NCI-H345 (cell line): Measurements from ENCODE around the gene CBX5.
A peak's percentile ranks its signal among the peaks of the same experiment; 100 is the strongest.
"Not testable (repeated sequence)": the region's sequence is repeated elsewhere in the genome, so short reads cannot be mapped to it uniquely, and the experiment has no call there.

Experiments
- DNase-seq: peaks from one replicate; lab custom pipeline; 2025; lab: John Stamatoyannopoulos, UW

The CBX5 gene

DNA sequence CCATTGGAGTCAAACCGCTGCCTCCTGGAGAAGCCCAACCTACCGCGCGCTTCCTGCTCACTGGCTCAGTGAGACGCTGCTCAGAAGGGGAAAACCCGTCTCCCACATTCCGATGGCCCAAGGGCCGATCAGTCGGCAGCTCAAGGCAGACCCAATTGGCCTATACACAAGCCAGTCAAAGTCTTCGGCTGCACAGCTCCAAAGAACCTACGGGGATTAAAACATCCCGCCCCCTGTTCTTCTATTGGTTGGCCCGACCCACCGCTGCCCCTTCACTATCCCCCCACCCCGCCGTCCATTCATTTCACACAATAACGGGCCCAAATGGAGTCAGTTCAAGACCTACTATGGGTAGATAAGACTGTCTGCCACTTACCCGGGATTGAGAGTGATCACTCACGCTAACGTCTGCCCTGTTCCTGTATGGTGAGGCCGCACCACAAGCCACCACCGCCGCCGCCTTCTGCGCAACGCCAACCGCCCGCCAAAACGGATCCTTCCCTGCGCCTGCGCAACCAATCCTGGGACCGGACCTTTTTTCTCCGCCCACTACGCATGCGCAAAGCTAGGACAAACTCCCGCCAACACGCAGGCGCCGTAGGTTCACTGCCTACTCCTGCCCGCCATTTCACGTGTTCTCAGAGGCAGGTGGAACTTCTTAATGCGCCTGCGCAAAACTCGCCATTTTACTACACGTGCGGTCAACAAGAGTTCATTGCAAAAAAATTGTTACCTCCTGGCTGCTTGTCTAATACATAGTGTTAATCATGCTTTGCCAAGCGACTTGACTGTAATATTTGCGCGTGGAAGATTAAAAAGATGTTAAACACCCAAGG is at the start of gene CBX5:
Gene CBX5 (minus strand): TSS at position 491 of the 836 bp plus-strand sequence. CDS start 22,472 bp downstream, outside the sequence.
- peak; percentile 99 for DNase-seq

DNA sequence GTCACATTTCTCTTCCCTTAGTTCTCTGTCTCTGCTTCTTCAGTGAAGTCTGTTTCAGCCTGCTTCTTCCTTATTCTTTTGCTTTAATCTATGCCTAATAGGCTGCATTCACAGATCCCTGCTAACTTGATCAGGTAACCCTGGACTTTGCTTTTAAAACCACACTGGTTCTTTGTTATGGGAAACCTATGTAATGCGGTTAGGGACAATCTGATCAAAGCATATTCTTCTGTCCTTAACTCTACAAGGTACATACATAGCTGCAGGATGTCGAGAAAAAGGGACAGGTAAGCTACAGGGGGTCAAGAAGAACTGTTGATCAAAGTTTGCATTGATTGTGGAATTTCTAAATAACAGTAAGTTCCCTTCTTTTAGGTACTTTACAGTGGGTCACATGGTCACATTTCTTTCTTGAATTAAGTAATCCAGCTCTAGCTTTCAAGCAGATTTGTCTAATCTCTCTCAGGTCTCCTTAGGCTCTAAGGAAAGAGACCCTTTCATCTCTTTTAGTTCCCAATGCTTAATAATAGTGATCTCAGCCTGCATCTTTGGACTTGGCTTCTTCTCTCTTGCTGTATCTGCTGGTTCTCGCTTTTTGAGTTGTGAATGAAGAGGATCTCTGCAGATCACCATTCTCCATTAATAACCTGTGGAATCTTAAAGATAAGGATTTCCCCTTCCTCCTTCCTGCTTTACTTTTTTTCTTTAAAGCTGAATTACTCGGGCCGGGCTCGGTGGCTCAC is 48.8 kb upstream of the CBX5 start:
- no peak for DNase-seq

GRCh38 chr12:54325442-54326109 is 45.7 kb upstream of the CBX5 start:
- not testable (repeated sequence) for DNase-seq

DNA sequence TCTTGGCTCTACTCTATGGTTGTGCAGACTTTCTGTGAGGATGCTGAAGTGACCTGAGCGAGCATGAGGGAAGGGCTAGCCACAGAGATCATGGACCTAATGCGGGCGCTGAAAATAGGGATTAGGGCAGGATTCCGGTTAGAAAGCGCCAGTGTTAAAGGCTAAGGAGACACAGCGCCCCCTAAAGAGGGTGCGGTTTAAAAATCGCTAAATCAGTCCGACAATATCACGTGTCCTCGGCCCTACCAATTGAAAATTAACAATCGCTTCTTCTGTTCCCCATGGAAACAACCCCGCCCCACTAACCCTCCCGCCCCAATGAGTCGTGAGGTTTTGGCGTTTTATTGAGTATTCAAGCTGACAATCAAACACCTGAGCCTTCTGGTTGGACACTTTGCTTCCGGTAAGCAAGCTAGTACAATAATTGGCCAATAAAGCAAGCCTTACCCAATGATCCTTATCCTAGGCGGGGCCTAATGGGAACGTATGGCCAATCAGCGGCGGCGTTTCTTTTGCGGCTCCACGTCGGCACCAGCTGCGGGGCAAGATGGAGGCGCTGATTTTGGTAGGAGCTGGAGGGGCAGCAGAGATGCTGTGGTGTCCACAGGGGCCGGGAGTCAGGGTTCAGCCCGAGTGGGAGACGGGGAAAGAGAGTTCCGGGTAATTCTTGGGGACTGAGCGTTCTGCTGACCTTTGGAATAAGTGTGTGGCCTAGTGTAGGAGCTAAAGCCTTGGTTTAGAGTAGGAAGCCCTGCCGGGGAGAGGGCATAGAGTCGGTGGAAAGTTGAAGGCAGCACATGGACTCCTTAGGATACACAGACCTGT is 44.9 kb upstream of the CBX5 start, which contains the start of gene COPZ1:
Gene COPZ1 (plus strand): TSS at position 515 of the 825 bp plus-strand sequence. CDS start 33 bp downstream, at position 548.
- DNase-seq: peak; percentile 99

DNA sequence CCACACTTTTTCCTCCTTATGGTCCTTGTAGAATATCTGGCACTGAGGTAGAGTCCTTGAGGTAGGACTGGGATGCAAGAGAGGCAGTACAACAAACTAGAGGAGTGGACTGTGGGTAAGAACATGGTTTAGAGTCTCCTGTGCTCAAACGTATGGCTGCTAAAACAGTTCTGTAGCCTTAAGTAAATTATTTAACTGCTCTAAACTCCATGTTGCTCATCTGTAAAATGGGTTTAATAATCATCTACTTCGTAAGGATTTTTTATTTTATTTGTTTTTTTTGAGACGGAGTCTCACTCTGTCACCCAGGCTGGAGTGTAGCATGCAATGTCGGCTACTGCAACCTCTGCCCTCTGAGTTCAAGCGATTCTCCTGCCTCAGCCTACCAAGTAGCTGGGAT is 41.4 kb upstream of the CBX5 start:
- no peak for DNase-seq

DNA sequence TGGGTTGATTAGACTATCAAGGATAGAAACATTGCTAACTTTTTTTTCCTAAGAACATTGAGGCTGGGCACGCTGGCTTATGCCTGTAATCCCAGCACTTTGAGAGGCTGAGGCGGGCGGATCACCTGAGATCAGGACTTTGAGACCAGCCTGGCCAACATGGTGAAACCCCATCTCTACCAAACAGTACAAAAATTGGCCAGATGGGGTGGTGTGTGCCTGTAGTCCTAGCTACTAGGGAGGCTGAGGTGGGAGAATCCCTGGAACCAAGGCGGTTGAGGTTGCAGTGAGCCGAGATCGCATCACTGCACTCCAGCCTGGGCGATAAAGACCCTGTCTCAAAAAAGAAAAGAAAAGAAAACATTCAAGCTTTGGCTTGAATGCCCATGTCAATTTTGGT is 32.4 kb upstream of the CBX5 start:
- not testable (repeated sequence) for DNase-seq

DNA sequence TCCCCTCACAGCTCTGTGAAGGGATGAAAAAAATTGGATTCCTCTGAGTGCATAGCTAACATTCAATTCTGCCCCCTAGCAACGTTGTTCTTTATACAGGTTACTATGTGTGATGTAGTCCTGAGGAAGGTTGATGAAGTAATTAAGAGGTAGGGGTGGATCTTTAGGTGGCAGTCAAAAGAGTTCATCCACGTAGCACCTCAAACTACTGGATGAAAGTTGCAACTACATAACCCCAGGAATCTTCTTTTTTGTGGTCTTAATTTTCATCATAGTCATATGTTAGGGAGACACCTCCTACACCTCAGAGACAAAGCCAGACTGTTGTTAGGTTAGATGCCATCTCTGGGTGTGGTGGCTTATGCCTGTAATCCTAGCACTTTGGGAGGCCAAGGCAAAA is 31.1 kb upstream of the CBX5 start:
- no peak for DNase-seq

- DNase-seq: peak; percentile 12
These were observed 27.2 kb upstream of the CBX5 start for GRCh38 chr12:54306925-54307741.

DNA sequence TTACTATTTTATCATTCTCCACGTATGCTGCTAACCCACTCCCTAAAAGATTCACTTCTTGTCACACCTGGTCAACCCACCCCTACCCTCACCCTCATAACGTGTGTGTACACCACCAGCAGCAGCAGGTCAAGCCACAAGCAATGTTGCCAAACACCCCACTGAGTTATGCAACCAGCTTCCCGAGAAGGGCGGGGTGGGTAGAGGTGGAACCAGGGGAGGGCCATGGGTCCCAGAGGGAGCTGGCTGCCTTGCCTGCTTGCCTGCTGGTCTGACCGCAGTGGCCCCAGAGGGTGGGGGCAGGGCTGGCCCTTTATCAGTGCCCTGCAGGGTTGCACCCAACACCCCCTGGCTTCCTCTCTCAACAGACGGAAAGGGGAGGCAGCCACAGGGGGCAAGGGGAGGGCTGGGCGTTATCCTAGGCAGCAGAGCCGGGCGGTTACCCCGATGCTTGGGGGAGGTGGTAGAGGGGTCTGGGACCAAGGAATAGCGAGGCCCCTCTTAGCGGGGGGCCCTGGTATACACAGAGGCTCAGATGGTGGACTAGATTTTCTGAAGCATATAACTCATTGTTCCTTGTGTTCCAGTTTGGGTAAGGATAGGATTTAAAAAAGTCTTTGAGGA is 24.4 kb upstream of the CBX5 start:
- no peak for DNase-seq

- no peak for DNase-seq
These were observed 23.7 kb upstream of the CBX5 start for GRCh38 chr12:54303640-54304039.

GRCh38 chr12:54301428-54302048 is 21.6 kb upstream of the CBX5 start:
- DNase-seq: no peak

DNA sequence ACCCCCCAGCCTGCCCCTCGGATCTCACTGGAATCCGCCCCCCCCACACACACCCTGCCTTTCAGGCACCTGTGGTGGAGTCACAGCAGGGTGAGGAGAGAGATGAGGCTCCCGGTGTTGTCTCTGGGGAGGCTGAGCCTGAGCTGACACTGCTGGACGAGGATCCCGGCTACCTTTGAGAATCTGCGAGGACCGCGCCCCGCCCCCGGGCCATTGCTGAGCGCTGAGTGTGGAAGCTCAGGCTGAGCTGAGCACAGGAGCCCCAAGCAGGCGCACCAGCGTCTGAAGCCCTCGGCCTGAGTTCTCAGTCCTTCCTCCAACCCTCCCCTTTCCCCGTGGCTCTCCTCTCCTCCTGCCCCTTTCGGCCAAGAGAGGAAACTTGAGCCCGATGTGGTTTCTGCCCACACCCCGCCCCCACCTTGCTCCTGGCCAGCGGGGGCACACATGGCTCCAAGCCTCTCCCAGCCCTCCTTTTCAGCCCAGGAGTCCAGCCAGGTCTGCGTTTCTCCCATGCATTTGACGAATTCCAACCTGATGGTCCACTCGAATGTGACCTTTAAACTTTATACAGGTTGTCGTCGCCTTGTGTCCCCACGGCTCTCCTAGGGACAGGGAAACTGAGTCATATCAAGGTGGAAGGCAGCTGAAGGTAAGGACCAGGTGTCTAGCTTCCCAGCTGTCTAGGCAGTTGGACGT is 21.0 kb upstream of the CBX5 start, which contains the start of gene NFE2:
Gene NFE2 (minus strand): TSS at position 284 of the 696 bp plus-strand sequence. CDS start 5,767 bp downstream, outside the sequence.
- peak; percentile 43 for DNase-seq

- no peak for DNase-seq
These were observed 20.4 kb upstream of the CBX5 start for GRCh38 chr12:54300225-54300731.

- DNase-seq: no peak
These were observed 19.7 kb upstream of the CBX5 start for GRCh38 chr12:54299515-54300224.

GRCh38 chr12:54298904-54299303 is 19.0 kb upstream of the CBX5 start:
- no peak for DNase-seq

DNA sequence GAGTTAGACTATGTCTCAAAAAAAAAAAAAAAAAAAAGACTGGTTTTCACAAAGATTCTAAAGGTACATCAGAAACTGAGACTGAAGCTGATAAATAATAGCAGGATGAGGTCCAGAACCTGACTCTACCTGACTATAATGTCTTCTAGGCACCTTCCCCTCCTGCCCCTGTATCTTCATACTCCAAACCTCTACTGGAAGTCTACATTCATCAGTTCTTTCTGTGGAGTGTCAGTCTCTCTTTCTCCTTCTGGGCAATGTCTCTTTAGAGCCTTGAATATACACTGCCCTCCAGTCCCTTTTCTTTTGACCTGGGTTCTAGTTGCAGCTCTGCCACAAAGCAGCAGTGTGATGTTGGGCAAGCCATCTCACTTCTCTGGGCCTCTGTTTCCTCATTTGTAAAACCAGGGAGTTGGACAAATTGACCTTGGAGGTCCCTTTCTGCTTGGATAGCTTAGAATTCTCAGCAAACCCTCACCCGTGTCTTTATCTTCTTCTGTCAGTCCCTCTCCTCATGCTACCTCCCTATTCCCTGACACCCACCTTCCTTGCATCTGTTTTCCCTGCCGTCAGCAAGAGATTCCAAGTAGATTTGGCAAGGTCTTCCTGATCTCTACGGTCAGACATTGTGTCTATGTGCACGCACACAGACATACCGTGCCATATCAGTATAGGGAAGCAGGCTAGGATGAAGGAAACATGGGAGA is 16.6 kb upstream of the CBX5 start:
- no peak for DNase-seq

DNA sequence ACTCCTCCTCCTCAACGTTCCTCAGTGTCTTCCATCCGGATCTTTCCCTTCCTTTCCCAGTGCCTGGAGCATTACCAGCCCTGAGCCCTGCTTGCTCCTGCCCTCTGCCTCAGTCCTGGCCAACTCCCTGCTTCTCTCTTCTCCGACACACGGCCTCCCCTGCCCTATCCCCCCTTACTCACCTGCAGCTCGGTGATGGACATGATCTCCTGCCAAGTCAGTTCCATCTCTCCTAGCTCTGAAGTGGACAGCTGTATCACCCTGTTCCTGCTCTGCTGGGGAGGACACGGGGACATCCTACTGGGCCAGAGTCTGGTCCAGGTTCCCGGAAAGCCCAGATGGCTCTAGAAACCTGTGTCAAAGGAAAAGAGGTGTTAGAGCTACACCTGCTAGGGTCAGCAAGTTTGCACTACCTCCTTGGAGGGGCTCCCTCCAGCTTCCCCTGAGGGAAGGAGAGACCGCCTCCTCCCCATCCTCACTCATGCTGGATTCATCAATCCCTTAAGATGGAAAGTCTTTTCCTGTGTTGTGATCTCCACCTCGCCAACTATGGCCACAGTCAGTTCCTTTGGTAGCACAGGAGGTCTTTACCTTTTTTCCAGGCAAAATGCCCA is 15.1 kb upstream of the CBX5 start:
- no peak for DNase-seq
